Measurements from ENCODE around the gene TRANK1. TPM values are rescaled to one million over a fixed set of nuclear protein-coding genes. Genes with fewer than 3 reads are reported as not detected.

The TRANK1 gene
- total RNA-seq, 4 donors from 2014 or later: 7.3 to 9.6 (median 8.2) TPM

- WGBS: 69% methylated on average over 10 of the region's 11 CpGs
- Histone ChIP-seq H3K4me3 (no peak overlapping the region), H3K4me1 (no peaks in the 10 kb centered on the region), H3K27ac (replicated peaks in 1 of 4) (no peak overlapping the region), H3K9me3 (no peaks in the 10 kb centered on the region), H3K36me3 (no peaks in the 10 kb centered on the region), H3K27me3 (no peaks in the 10 kb centered on the region)
- intact Hi-C loops (cut with DNase I): no loop called here
- no peak for DNase-seq (ENCODE audit: extremely low spot score)
- TF ChIP-seq CTCF (IDR thresholded peaks at IDR 0.05) (no peak), POLR2A (IDR thresholded peaks at IDR 0.05; ENCODE audit: low read depth) (no peak), POLR2AphosphoS5 (IDR thresholded peaks at IDR 0.05) (no peak), EP300 (IDR thresholded peaks at IDR 0.05) (no peak)
These were observed 20.7 kb downstream of the TRANK1 start for GRCh38 chr3:36923981-36924743.

GRCh38 chr3:36923523-36923943 is 21.3 kb downstream of the TRANK1 start:
- no peaks in the 10 kb centered on the region for H3K9me3 ChIP-seq
- WGBS: 87% methylated on average over 6 of the region's 6 CpGs

GRCh38 chr3:36920884-36921567 is 23.8 kb downstream of the TRANK1 start:
- Histone ChIP-seq H3K36me3 (no peaks in the 10 kb centered on the region), H3K4me1 (no peaks in the 10 kb centered on the region), H3K4me3 (no peak overlapping the region), H3K9me3 (no peaks in the 10 kb centered on the region), H3K27ac (replicated peaks in 1 of 4) (no peak overlapping the region), H3K27me3 (no peaks in the 10 kb centered on the region)
- WGBS: 98% methylated on average over 7 of the region's 7 CpGs
- DNase-seq (ENCODE audit: extremely low spot score): no peak
- intact Hi-C loops (cut with DNase I): no loop called here
- no peak for TF ChIP-seq POLR2AphosphoS5 (IDR thresholded peaks at IDR 0.05)
- no peak for TF ChIP-seq CTCF (IDR thresholded peaks at IDR 0.05)
- no peak for TF ChIP-seq EP300 (IDR thresholded peaks at IDR 0.05)
- no peak for TF ChIP-seq POLR2A (IDR thresholded peaks at IDR 0.05; ENCODE audit: low read depth)

More at GRCh38 chr3:36923523-36923943, 21.3 kb downstream of the TRANK1 start:
- Histone ChIP-seq H3K27me3 (no peaks in the 10 kb centered on the region), H3K27ac (replicated peaks in 1 of 4) (no peak overlapping the region), H3K4me3 (no peak overlapping the region), H3K36me3 (no peaks in the 10 kb centered on the region), H3K4me1 (no peaks in the 10 kb centered on the region)
- no peak for DNase-seq (ENCODE audit: extremely low spot score)
- TF ChIP-seq CTCF (IDR thresholded peaks at IDR 0.05) (no peak), POLR2A (IDR thresholded peaks at IDR 0.05; ENCODE audit: low read depth) (no peak), EP300 (IDR thresholded peaks at IDR 0.05) (no peak), POLR2AphosphoS5 (IDR thresholded peaks at IDR 0.05) (no peak)
- intact Hi-C loops (cut with DNase I): no loop called here

- Histone ChIP-seq H3K4me3 (no peak overlapping the region), H3K9me3 (no peaks in the 10 kb centered on the region), H3K27ac (replicated peaks in 1 of 4) (no peak overlapping the region), H3K27me3 (no peaks in the 10 kb centered on the region), H3K36me3 (no peaks in the 10 kb centered on the region), H3K4me1 (no peaks in the 10 kb centered on the region)
- 94% methylated on average over 4 of the region's 4 CpGs for WGBS
- TF ChIP-seq POLR2A (IDR thresholded peaks at IDR 0.05; ENCODE audit: low read depth) (no peak), CTCF (IDR thresholded peaks at IDR 0.05) (no peak), POLR2AphosphoS5 (IDR thresholded peaks at IDR 0.05) (no peak), EP300 (IDR thresholded peaks at IDR 0.05) (no peak)
- intact Hi-C loops (cut with DNase I): no loop called here
- DNase-seq (ENCODE audit: extremely low spot score): no peak
These were observed 25.3 kb downstream of the TRANK1 start for GRCh38 chr3:36919439-36920160.

All from esophagus muscularis mucosa (tissue), 4 donors.